ENCODE data around the gene BLNK. TPM values are rescaled to one million over a fixed set of nuclear protein-coding genes. Genes with fewer than 3 reads are reported as not detected.

BLNK gene
- total RNA-seq, 2 experiments from 2014 or later = not detected

- Mint-ChIP-seq H3K36me3 (ENCODE audit: low read depth) (peaks cover 6% of the 10 kb centered on the region), H3K4me3 (no peak overlapping the region), H3K27me3 (peaks cover 8% of the 10 kb centered on the region), H3K27ac (no peak overlapping the region), H3K9me3 (ENCODE audit: low read depth) (peaks cover 37% of the 10 kb centered on the region), H3K4me1 (no peaks in the 10 kb centered on the region)
- CTCF ChIA-PET = no interaction called here
- intact Hi-C loops (cut with DNase I, micrococcal nuclease) = no loop called here
- DNase-seq (no peak), ATAC-seq (no peak)
- POLR2A ChIA-PET = no interaction called here
These were observed 98.7 kb downstream of the BLNK start for GRCh38 chr10:96172666-96173065.

- no peaks in the 10 kb centered on the region for H3K4me1 Mint-ChIP-seq
- ATAC-seq (no peak), DNase-seq (no peak)
- ChIA-PET CTCF (no interaction called here), POLR2A (no interaction called here)
- intact Hi-C loops (cut with DNase I, micrococcal nuclease) = no loop called here
- H3K36me3 Mint-ChIP-seq (ENCODE audit: low read depth) = peaks cover 6% of the 10 kb centered on the region
- H3K27me3 Mint-ChIP-seq = peaks cover 7% of the 10 kb centered on the region
- no peak overlapping the region for H3K4me3 Mint-ChIP-seq
- H3K27ac Mint-ChIP-seq = no peak overlapping the region
- H3K9me3 Mint-ChIP-seq (ENCODE audit: low read depth) = peaks cover 37% of the 10 kb centered on the region
These were observed 101.1 kb downstream of the BLNK start for GRCh38 chr10:96170230-96170629.

- no peaks in the 10 kb centered on the region for H3K4me1 Mint-ChIP-seq
These were observed 102.8 kb downstream of the BLNK start for GRCh38 chr10:96168546-96168945.

GRCh38 chr10:96165726-96166125, 105.6 kb downstream of the BLNK start:
- intact Hi-C loops (cut with DNase I, micrococcal nuclease) = no loop called here
- DNase-seq (no peak), ATAC-seq (no peak)
- Mint-ChIP-seq H3K4me1 (no peaks in the 10 kb centered on the region), H3K4me3 (no peak overlapping the region), H3K9me3 (ENCODE audit: low read depth) (peaks cover 33% of the 10 kb centered on the region), H3K36me3 (ENCODE audit: low read depth) (peaks cover 12% of the 10 kb centered on the region), H3K27ac (no peak overlapping the region), H3K27me3 (no peaks in the 10 kb centered on the region)
- CTCF ChIA-PET = interaction anchor here (0.7 kb wide), 1 partner anchor 9 kb away, joined by 3 read pairs; no protein-coding TSS in a partner anchor
- POLR2A ChIA-PET = no interaction called here

More at GRCh38 chr10:96168546-96168945, 102.8 kb downstream of the BLNK start:
- ATAC-seq (no peak), DNase-seq (no peak)
- Mint-ChIP-seq H3K36me3 (ENCODE audit: low read depth) (peaks cover 6% of the 10 kb centered on the region), H3K27ac (no peak overlapping the region), H3K9me3 (ENCODE audit: low read depth) (peaks cover 42% of the 10 kb centered on the region), H3K27me3 (no peaks in the 10 kb centered on the region), H3K4me3 (no peak overlapping the region)
- POLR2A ChIA-PET = no interaction called here
- intact Hi-C loops (cut with DNase I, micrococcal nuclease) = no loop called here
- CTCF ChIA-PET = interaction anchor here (2.2 kb wide), 1 partner anchor 152 kb away, joined by 4 read pairs; no protein-coding TSS in a partner anchor

- H3K9me3 Mint-ChIP-seq (ENCODE audit: low read depth) = peaks cover 3% of the 10 kb centered on the region
- H3K36me3 Mint-ChIP-seq (ENCODE audit: low read depth) = peaks cover 69% of the 10 kb centered on the region
- intact Hi-C loops (cut with DNase I, micrococcal nuclease) = no loop called here
- ChIA-PET POLR2A (no interaction called here), CTCF (no interaction called here)
- no peak overlapping the region for H3K27ac Mint-ChIP-seq
- H3K4me3 Mint-ChIP-seq = no peak overlapping the region
- ATAC-seq = peak; percentile 51
- H3K4me1 Mint-ChIP-seq = peaks cover 9% of the 10 kb centered on the region
- peak; percentile 13 for DNase-seq
- no peaks in the 10 kb centered on the region for H3K27me3 Mint-ChIP-seq
These were observed 118.3 kb downstream of the BLNK start for GRCh38 chr10:96153070-96153469.

- H3K27me3 Mint-ChIP-seq = no peaks in the 10 kb centered on the region
- H3K4me1 Mint-ChIP-seq = peaks cover 9% of the 10 kb centered on the region
- ChIA-PET POLR2A (no interaction called here), CTCF (no interaction called here)
- DNase-seq (no peak), ATAC-seq (peak; percentile 81)
- H3K27ac Mint-ChIP-seq = no peak overlapping the region
- H3K4me3 Mint-ChIP-seq = no peak overlapping the region
- intact Hi-C loops (cut with DNase I, micrococcal nuclease) = no loop called here
- H3K36me3 Mint-ChIP-seq (ENCODE audit: low read depth) = peaks cover 69% of the 10 kb centered on the region
- H3K9me3 Mint-ChIP-seq (ENCODE audit: low read depth) = peaks cover 3% of the 10 kb centered on the region
These were observed 118.9 kb downstream of the BLNK start for GRCh38 chr10:96152437-96152836.

Other genes starting within 250 kb of the BLNK start
- gene CCNJ, start 228.0 kb downstream of the BLNK start, total RNA-seq = 1 to 10 TPM; 4.4 to 4.5 TPM
- 10 to 100 TPM; 13.9 to 14.2 TPM for gene ZNF518A, start 141.3 kb downstream of the BLNK start, total RNA-seq
- gene DNTT, start 32.9 kb upstream of the BLNK start, total RNA-seq = not detected
- not detected for gene OPALIN, start 87.4 kb upstream of the BLNK start, total RNA-seq
- gene TLL2, start 242.4 kb upstream of the BLNK start, total RNA-seq = under 1 TPM in 1 of 2 experiments, not detected in 1; 0.02 TPM